Sigmoid colon (tissue), 4 donors: ENCODE measurements around the gene PHGDH.

Experiments
- CTCF ChIP-seq, 4 experiments: fragments of 450-650 bp in 3 of 4; fragments of 200-600 bp in 1 of 4; IDR thresholded peaks; one replicate each; pipeline ENCODE4 v1.5.1; 2016 to 2019; ENCODE audit warnings: antibody characterized with exemption in 4 of 4, mild to moderate bottlenecking in 3 of 4, moderate library complexity in 2 of 4
- POLR2AphosphoS5 ChIP-seq, 4 donors: sonication (generic); formaldehyde crosslinking; IDR thresholded peaks; one replicate each; pipeline ENCODE4 v1.6.1; 2017; ENCODE audit warnings: antibody characterized with exemption in 4 of 4

- TF ChIP-seq CTCF (IDR thresholded peaks at IDR 0.05): no peak
- TF ChIP-seq POLR2AphosphoS5 (IDR thresholded peaks at IDR 0.05): no peak
Observed at GRCh38 chr1:119747451-119747850, 35.7 kb downstream of the PHGDH start.
